Neural cell (in vitro differentiated cells): ENCODE measurements around the gene PTPRT.

Experiments used
- EP300 ChIP-seq: fragments of 450-650 bp; conservative IDR thresholded peaks from 2 replicates; pipeline ENCODE4 v1.6.1; 2014; ENCODE audit warnings: antibody characterized with exemption, mild to moderate bottlenecking, moderate library complexity; ENCODE audit not compliant: poor library complexity, severe bottlenecking
- TF ChIP-seq, protein P1 (sequence below): fragments of 450-650 bp; IDR thresholded peaks from 2 replicates; pipeline ENCODE4 v1.5.1; 2014; ENCODE audit warnings: antibody characterized with exemption, mild to moderate bottlenecking, moderate library complexity; ENCODE audit not compliant: poor library complexity, severe bottlenecking

DNA sequence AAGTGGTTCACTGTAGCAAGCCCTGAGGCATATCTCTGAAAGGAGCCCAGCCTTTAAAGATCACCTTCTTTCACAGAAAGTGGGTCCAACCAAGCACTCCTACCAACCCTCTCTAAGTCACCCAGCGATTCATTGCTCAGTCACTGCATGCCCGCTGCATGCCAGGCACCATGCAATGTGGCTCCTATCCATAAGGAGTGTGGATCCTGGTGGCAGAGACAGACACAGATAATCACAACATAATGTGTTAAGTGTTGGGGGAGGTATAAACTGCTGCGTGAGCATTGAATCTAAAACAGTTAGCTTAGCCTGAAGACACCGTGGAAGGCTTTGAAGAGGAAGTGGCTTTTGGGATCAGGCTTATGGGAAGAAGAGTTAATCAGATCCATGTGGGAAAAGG lies 659.5 kb downstream of the PTPRT start:
- no peak for TF ChIP-seq EP300
- TF ChIP-seq, protein P1, sequence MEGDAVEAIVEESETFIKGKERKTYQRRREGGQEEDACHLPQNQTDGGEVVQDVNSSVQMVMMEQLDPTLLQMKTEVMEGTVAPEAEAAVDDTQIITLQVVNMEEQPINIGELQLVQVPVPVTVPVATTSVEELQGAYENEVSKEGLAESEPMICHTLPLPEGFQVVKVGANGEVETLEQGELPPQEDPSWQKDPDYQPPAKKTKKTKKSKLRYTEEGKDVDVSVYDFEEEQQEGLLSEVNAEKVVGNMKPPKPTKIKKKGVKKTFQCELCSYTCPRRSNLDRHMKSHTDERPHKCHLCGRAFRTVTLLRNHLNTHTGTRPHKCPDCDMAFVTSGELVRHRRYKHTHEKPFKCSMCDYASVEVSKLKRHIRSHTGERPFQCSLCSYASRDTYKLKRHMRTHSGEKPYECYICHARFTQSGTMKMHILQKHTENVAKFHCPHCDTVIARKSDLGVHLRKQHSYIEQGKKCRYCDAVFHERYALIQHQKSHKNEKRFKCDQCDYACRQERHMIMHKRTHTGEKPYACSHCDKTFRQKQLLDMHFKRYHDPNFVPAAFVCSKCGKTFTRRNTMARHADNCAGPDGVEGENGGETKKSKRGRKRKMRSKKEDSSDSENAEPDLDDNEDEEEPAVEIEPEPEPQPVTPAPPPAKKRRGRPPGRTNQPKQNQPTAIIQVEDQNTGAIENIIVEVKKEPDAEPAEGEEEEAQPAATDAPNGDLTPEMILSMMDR: no peak
